GM23338 (cell line): ENCODE results near the gene MARS2. TPM values are rescaled to one million over a fixed set of nuclear protein-coding genes. Genes with fewer than 3 reads are reported as not detected.

Source experiments
- ATAC-seq: fragments of 200-7000 bp; cut with Tn5 transposase; 3 replicates; pipeline ENCODE4 v1.9.1; 2020
- DNase-seq: peaks from one replicate; pipeline ENCODE4 v3.0.0-alpha.2; 2015; ENCODE audit warnings: low spot score
- H2AFZ ChIP-seq: fragments of 200-600 bp; sonication (generic); 2 replicates; pipeline ENCODE4 v1.8.0; 2016; ENCODE audit warnings: antibody characterized with exemption, mild to moderate bottlenecking, moderate library complexity
- H3F3A ChIP-seq: fragments of 200-600 bp; sonication (generic); replicated peaks from 2 replicates; pipeline ENCODE4 v1.8.0; 2017; ENCODE audit warnings: antibody characterized with exemption, mixed run types, low read depth
- H3K27ac ChIP-seq: fragments of 200-600 bp; sonication (generic); 2 replicates; pipeline ENCODE4 v1.6.1; 2016; ENCODE audit warnings: low read depth
- H3K27me3 ChIP-seq: fragments of 200-600 bp; sonication (generic); 2 replicates; pipeline ENCODE4 v1.8.0; 2016; ENCODE audit warnings: mild to moderate bottlenecking, mixed run types, moderate library complexity; ENCODE audit not compliant: insufficient read depth
- H3K36me3 ChIP-seq: fragments of 200-600 bp; sonication (generic); 2 replicates; pipeline ENCODE4 v1.8.0; 2016; ENCODE audit warnings: mild to moderate bottlenecking; ENCODE audit not compliant: insufficient read depth
- H3K4me1 ChIP-seq: fragments of 200-600 bp; sonication (generic); 2 replicates; pipeline ENCODE4 v1.8.0; 2016; ENCODE audit warnings: mild to moderate bottlenecking, moderate library complexity; ENCODE audit not compliant: insufficient read depth
- H3K4me2 ChIP-seq: fragments of 200-600 bp; sonication (generic); 2 replicates; pipeline ENCODE4 v1.7.1; 2017; ENCODE audit warnings: mixed run types
- H3K4me3 ChIP-seq: fragments of 200-600 bp; sonication (generic); 2 replicates; pipeline ENCODE4 v1.6.1; 2016; ENCODE audit warnings: mixed run types
- H3K79me2 ChIP-seq: fragments of 200-600 bp; sonication (generic); replicated peaks from 2 replicates; pipeline ENCODE4 v1.8.0; 2017; ENCODE audit warnings: mild to moderate bottlenecking; ENCODE audit not compliant: insufficient read depth
- H3K9me2 ChIP-seq: fragments of 200-600 bp; sonication (generic); 2 replicates; pipeline ENCODE4 v1.8.0; 2017; ENCODE audit not compliant: insufficient read depth
- H4K20me1 ChIP-seq: fragments of 200-600 bp; sonication (generic); replicated peaks from 2 replicates; pipeline ENCODE4 v1.8.0; 2017; ENCODE audit warnings: mild to moderate bottlenecking; ENCODE audit not compliant: insufficient read depth
- H3K27ac Mint-ChIP-seq: 2 replicates; pipeline ENCODE4 v1.8.0; 2020; ENCODE audit warnings: inconsistent platforms, mild to moderate bottlenecking, moderate library complexity, mixed read lengths
- H3K27me3 Mint-ChIP-seq: 3 replicates; pipeline ENCODE4 v1.8.0; 2022; ENCODE audit warnings: low read depth, mild to moderate bottlenecking, moderate library complexity, mixed read lengths, inconsistent platforms; ENCODE audit not compliant: insufficient read depth, poor library complexity
- H3K36me3 Mint-ChIP-seq: 3 replicates; pipeline ENCODE4 v1.8.0; 2021; ENCODE audit warnings: low read depth, mild to moderate bottlenecking, inconsistent platforms, moderate library complexity, mixed read lengths
- H3K4me1 Mint-ChIP-seq: 3 replicates; pipeline ENCODE4 v1.8.0; 2020; ENCODE audit warnings: mild to moderate bottlenecking, inconsistent platforms, mixed read lengths
- H3K4me3 Mint-ChIP-seq: 3 replicates; pipeline ENCODE4 v1.8.0; 2021; ENCODE audit warnings: moderate library complexity, mild to moderate bottlenecking, inconsistent platforms, mixed read lengths
- H3K9me3 Mint-ChIP-seq: 3 replicates; pipeline ENCODE4 v1.8.0; 2020; ENCODE audit warnings: moderate library complexity, mild to moderate bottlenecking, inconsistent platforms, mixed read lengths
- ETS1 ChIP-seq: IDR thresholded peaks from 2 replicates; pipeline ENCODE4 v1.6.1; 2016; ENCODE audit warnings: antibody characterized with exemption
- EZH2phosphoT487 ChIP-seq: fragments of 200-600 bp; sonication (generic); IDR thresholded peaks from one replicate; pipeline ENCODE4 v1.8.1; 2018; ENCODE audit warnings: antibody characterized with exemption; ENCODE audit not compliant: unreplicated experiment
- POLR2AphosphoS5 ChIP-seq: IDR thresholded peaks from 2 replicates; pipeline ENCODE4 v1.6.1; 2016; ENCODE audit warnings: antibody characterized with exemption, low read depth
- ZNF114 ChIP-seq: fragments of 250-450 bp; sonication (Bioruptor Pico); IDR thresholded peaks from 2 replicates; pipeline ENCODE4 v1.5.0; 2020; ENCODE audit warnings: mild to moderate bottlenecking, moderate library complexity
- polyA plus RNA-seq: library from polyadenylated mRNA; unstranded; fragments of >200 nt; fragmentation: Nextera tagmentation; extraction: Ambion mirVana; gene quantifications from 2 replicates; pipeline ENCODE4 v1.2.1, GENCODE V29; 2016
- total RNA-seq: library from RNA; depleted of rRNA; stranded (reverse); fragments of >200 nt; shearing (Covaris generic); gene quantifications from 2 replicates; pipeline ENCODE4 v1.2.3, GENCODE V29; 2014
- TF ChIP-seq, protein P1 (sequence below): fragments of 250-450 bp; sonication (Bioruptor Pico); IDR thresholded peaks from 2 replicates; pipeline ENCODE4 v1.5.0; 2020; ENCODE audit warnings: mild to moderate bottlenecking, moderate library complexity

MARS2 gene
- total and polyA plus RNA-seq, 2 experiments from 2014 or later: 13.7 to 48.2 TPM

- H3K4me3 Mint-ChIP-seq: no peak overlapping the region
- peaks cover 23% of the 10 kb centered on the region for H3K9me3 Mint-ChIP-seq
- peaks cover 5% of the 10 kb centered on the region; the same call in 1 of the 2 replicates for H3K9me2 ChIP-seq
- H3K4me1 Mint-ChIP-seq: peaks cover 27% of the 10 kb centered on the region
- H3K4me1 ChIP-seq: peaks cover 22% of the 10 kb centered on the region
- DNase-seq (no peak), ATAC-seq (no peak)
- peaks cover 32% of the 10 kb centered on the region for H3K36me3 Mint-ChIP-seq
- TF ChIP-seq ZNF114 (CRISPR knock-in tag) (no peak), EZH2phosphoT487 (no peak), POLR2AphosphoS5 (no peak), ETS1 (no peak)
- TF ChIP-seq, protein P1, sequence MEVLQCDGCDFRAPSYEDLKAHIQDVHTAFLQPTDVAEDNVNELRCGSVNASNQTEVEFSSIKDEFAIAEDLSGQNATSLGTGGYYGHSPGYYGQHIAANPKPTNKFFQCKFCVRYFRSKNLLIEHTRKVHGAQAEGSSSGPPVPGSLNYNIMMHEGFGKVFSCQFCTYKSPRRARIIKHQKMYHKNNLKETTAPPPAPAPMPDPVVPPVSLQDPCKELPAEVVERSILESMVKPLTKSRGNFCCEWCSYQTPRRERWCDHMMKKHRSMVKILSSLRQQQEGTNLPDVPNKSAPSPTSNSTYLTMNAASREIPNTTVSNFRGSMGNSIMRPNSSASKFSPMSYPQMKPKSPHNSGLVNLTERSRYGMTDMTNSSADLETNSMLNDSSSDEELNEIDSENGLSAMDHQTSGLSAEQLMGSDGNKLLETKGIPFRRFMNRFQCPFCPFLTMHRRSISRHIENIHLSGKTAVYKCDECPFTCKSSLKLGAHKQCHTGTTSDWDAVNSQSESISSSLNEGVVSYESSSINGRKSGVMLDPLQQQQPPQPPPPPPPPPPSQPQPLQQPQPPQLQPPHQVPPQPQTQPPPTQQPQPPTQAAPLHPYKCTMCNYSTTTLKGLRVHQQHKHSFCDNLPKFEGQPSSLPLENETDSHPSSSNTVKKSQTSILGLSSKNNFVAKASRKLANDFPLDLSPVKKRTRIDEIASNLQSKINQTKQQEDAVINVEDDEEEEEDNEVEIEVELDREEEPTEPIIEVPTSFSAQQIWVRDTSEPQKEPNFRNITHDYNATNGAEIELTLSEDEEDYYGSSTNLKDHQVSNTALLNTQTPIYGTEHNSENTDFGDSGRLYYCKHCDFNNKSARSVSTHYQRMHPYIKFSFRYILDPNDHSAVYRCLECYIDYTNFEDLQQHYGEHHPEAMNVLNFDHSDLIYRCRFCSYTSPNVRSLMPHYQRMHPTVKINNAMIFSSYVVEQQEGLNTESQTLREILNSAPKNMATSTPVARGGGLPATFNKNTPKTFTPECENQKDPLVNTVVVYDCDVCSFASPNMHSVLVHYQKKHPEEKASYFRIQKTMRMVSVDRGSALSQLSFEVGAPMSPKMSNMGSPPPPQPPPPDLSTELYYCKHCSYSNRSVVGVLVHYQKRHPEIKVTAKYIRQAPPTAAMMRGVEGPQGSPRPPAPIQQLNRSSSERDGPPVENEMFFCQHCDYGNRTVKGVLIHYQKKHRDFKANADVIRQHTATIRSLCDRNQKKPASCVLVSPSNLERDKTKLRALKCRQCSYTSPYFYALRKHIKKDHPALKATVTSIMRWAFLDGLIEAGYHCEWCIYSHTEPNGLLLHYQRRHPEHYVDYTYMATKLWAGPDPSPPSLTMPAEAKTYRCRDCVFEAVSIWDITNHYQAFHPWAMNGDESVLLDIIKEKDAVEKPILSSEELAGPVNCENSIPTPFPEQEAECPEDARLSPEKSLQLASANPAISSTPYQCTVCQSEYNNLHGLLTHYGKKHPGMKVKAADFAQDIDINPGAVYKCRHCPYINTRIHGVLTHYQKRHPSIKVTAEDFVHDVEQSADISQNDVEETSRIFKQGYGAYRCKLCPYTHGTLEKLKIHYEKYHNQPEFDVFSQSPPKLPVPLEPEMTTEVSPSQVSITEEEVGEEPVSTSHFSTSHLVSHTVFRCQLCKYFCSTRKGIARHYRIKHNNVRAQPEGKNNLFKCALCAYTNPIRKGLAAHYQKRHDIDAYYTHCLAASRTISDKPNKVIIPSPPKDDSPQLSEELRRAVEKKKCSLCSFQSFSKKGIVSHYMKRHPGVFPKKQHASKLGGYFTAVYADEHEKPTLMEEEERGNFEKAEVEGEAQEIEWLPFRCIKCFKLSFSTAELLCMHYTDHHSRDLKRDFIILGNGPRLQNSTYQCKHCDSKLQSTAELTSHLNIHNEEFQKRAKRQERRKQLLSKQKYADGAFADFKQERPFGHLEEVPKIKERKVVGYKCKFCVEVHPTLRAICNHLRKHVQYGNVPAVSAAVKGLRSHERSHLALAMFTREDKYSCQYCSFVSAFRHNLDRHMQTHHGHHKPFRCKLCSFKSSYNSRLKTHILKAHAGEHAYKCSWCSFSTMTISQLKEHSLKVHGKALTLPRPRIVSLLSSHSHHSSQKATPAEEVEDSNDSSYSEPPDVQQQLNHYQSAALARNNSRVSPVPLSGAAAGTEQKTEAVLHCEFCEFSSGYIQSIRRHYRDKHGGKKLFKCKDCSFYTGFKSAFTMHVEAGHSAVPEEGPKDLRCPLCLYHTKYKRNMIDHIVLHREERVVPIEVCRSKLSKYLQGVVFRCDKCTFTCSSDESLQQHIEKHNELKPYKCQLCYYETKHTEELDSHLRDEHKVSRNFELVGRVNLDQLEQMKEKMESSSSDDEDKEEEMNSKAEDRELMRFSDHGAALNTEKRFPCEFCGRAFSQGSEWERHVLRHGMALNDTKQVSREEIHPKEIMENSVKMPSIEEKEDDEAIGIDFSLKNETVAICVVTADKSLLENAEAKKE: no peak
- H3K27ac Mint-ChIP-seq: no peak overlapping the region
- H3K4me2 ChIP-seq: no peak overlapping the region
- no peaks in the 10 kb centered on the region for H3K27me3 Mint-ChIP-seq
- 0 out of 2 replicates have a peak, but pooled peaks cover 2% of the 10 kb centered on the region for H3F3A ChIP-seq
- no peaks in the 10 kb centered on the region for H3K27me3 ChIP-seq
- H3K79me2 ChIP-seq: no peaks in the 10 kb centered on the region; the same call in 1 of the 2 replicates
- H3K36me3 ChIP-seq: 0 out of 2 replicates have a peak, but pooled peaks cover 5% of the 10 kb centered on the region
- H3K27ac ChIP-seq: no peak overlapping the region
- H4K20me1 ChIP-seq: no peaks in the 10 kb centered on the region
- no peak overlapping the region for H2AFZ ChIP-seq
- H3K4me3 ChIP-seq: no peak overlapping the region
Measured at GRCh38 chr2:197668296-197668695, 36.9 kb upstream of the MARS2 start.
